ENCODE data around the gene APAF1. TPM values are rescaled to one million over a fixed set of nuclear protein-coding genes. Genes with fewer than 3 reads are reported as not detected.

Gene APAF1
- polyA plus RNA-seq, 1 of the 3 experiments (the other 2 are of a cell fraction), result 3.3 TPM

DNA sequence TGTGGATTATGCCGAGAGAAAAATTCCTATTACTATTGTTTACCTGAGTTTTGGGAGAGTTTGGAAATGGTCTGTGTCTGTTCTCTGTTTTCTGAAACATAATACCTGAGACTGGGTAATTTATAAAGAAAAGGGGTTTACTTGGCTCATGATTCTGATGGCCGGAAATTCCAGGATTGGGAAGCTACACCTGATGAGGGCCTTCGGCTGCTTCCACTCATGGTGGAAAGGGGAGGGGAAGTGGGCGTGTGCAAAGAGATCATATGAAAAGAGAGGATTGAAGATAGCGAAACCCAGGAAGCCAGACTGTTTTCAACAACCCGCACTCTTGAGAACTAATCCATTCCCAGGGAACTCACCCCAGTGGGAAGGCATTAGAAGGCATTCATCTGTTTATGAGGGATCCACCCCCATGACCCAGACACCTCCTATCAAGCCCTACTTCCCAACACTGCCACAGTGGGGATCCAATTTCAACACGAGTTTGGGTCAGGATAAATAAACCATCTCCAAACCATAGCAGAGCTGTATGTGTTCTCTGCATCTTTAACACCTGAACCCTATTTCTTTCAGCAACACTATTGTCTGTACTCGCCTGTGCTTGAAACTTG lies 51.1 kb downstream of the APAF1 start:
- peaks cover 21% of the 10 kb centered on the region for H3F3A ChIP-seq (replicated peaks; ENCODE audit: insufficient read depth)
- no peaks in the 10 kb centered on the region for H4K20me1 ChIP-seq (ENCODE audit: insufficient read depth)
- CTCF ChIA-PET, result interaction anchor here (0.8 to 2.5 kb wide), 2 partner anchors 13 to 303 kb away, joined by 3 to 10 read pairs; no protein-coding TSS in a partner anchor
- TF ChIP-seq NFIC (IDR thresholded peaks at IDR 0.05; ENCODE audit: borderline replicate concordance) (no peak), SMC3 (IDR thresholded peaks at IDR 0.05; ENCODE audit: low read depth, low read length) (no peak), JUND (IDR thresholded peaks at IDR 0.05) (no peak), SIN3A (IDR thresholded peaks at IDR 0.05; ENCODE audit: borderline replicate concordance, low read depth, low read length) (no peak), MEF2A (IDR thresholded peaks at IDR 0.05; ENCODE audit: borderline replicate concordance, low read depth) (no peak), TEAD4 (IDR thresholded peaks at IDR 0.05; ENCODE audit: borderline replicate concordance, insufficient read depth) (no peak), MXI1 (IDR thresholded peaks at IDR 0.05; ENCODE audit: low read depth, low read length) (no peak), NRF1 (IDR thresholded peaks at IDR 0.05; ENCODE audit: low read depth, low read length) (no peak), RFX5 (IDR thresholded peaks at IDR 0.05; ENCODE audit: low read length) (no peak), RAD21 (IDR thresholded peaks at IDR 0.05; ENCODE audit: low read length) (no peak), TCF12 (IDR thresholded peaks at IDR 0.05) (no peak)
- TF ChIP-seq, protein P1, sequence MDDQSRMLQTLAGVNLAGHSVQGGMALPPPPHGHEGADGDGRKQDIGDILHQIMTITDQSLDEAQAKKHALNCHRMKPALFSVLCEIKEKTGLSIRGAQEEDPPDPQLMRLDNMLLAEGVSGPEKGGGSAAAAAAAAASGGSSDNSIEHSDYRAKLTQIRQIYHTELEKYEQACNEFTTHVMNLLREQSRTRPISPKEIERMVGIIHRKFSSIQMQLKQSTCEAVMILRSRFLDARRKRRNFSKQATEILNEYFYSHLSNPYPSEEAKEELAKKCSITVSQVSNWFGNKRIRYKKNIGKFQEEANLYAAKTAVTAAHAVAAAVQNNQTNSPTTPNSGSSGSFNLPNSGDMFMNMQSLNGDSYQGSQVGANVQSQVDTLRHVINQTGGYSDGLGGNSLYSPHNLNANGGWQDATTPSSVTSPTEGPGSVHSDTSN (IDR thresholded peaks at IDR 0.05), result no peak
- TF ChIP-seq, protein P2, sequence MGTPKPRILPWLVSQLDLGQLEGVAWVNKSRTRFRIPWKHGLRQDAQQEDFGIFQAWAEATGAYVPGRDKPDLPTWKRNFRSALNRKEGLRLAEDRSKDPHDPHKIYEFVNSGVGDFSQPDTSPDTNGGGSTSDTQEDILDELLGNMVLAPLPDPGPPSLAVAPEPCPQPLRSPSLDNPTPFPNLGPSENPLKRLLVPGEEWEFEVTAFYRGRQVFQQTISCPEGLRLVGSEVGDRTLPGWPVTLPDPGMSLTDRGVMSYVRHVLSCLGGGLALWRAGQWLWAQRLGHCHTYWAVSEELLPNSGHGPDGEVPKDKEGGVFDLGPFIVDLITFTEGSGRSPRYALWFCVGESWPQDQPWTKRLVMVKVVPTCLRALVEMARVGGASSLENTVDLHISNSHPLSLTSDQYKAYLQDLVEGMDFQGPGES (IDR thresholded peaks at IDR 0.05; ENCODE audit: low read depth, low read length), result no peak
- TF ChIP-seq, protein P3, sequence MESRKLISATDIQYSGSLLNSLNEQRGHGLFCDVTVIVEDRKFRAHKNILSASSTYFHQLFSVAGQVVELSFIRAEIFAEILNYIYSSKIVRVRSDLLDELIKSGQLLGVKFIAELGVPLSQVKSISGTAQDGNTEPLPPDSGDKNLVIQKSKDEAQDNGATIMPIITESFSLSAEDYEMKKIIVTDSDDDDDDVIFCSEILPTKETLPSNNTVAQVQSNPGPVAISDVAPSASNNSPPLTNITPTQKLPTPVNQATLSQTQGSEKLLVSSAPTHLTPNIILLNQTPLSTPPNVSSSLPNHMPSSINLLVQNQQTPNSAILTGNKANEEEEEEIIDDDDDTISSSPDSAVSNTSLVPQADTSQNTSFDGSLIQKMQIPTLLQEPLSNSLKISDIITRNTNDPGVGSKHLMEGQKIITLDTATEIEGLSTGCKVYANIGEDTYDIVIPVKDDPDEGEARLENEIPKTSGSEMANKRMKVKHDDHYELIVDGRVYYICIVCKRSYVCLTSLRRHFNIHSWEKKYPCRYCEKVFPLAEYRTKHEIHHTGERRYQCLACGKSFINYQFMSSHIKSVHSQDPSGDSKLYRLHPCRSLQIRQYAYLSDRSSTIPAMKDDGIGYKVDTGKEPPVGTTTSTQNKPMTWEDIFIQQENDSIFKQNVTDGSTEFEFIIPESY (IDR thresholded peaks at IDR 0.05; ENCODE audit: borderline replicate concordance, low read depth), result no peak
- TF ChIP-seq, protein P4, sequence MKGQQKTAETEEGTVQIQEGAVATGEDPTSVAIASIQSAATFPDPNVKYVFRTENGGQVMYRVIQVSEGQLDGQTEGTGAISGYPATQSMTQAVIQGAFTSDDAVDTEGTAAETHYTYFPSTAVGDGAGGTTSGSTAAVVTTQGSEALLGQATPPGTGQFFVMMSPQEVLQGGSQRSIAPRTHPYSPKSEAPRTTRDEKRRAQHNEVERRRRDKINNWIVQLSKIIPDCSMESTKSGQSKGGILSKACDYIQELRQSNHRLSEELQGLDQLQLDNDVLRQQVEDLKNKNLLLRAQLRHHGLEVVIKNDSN (IDR thresholded peaks at IDR 0.05; ENCODE audit: borderline replicate concordance, low read depth), result no peak
- TF ChIP-seq, protein P5, sequence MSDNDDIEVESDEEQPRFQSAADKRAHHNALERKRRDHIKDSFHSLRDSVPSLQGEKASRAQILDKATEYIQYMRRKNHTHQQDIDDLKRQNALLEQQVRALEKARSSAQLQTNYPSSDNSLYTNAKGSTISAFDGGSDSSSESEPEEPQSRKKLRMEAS (IDR thresholded peaks at IDR 0.05; ENCODE audit: low read depth), result no peak
- H3K9me3 ChIP-seq, result 0 out of 2 replicates have a peak, but pooled peaks cover 3% of the 10 kb centered on the region
- no peak overlapping the region for H3K4me3 ChIP-seq (ENCODE audit: low read depth in 2 of 2, low read length in 1 of 2)
- peaks cover 0 to 3% of the 10 kb centered on the region in 2 experiments; a peak in 2 of 4 replicates for H3K4me1 ChIP-seq (ENCODE audit: control insufficient read depth in 1 of 2, insufficient read depth in 2 of 2, low read depth in 1 of 2, low read length in 1 of 2)
- H3K27me3 ChIP-seq (ENCODE audit: insufficient read depth), result no peaks in the 10 kb centered on the region
- no peak overlapping the region for H3K27ac ChIP-seq (ENCODE audit: low read depth in 2 of 2, low read length in 1 of 2)
- no peak for DNase-seq
- no peaks in the 10 kb centered on the region for H3K9me2 ChIP-seq
- H3K4me2 ChIP-seq, result no peak overlapping the region
- POLR2A ChIA-PET, result no interaction called here
- no peak overlapping the region for H3K9ac ChIP-seq
- no peak overlapping the region for H2AFZ ChIP-seq (ENCODE audit: low read depth)
- WGBS (ENCODE audit: low lambda C conversion rate), result 83% methylated on average over 8 of the region's 8 CpGs
- peaks cover 4% of the 10 kb centered on the region; the same call in 1 of the 2 replicates for H3K79me2 ChIP-seq (ENCODE audit: insufficient read depth)
- H3K36me3 ChIP-seq (replicated peaks in 1 of 2; ENCODE audit: control insufficient read depth in 1 of 2, insufficient read depth in 2 of 2, low read length in 1 of 2), result peaks cover 10 to 64% of the 10 kb centered on the region in 2 experiments

All from SK-N-SH (cell line).